H1 (cell line): ENCODE measurements around the gene GCSH. TPM values are rescaled to one million over a fixed set of nuclear protein-coding genes. Genes with fewer than 3 reads are reported as not detected.
A peak's percentile ranks its signal among the peaks of the same experiment; 100 is the strongest.

ENCODE experiments used
- CTCF ChIA-PET: fragments of 300-600 bp; sonication (Branson Sonifier 250); formaldehyde crosslinking; loops from one replicate; lab custom pipeline; 2021; ENCODE audit not compliant: partially characterized antibody; lab: Charles Lee
- POLR2A ChIA-PET: fragments of 300-600 bp; sonication (Branson Sonifier 250); formaldehyde crosslinking; loops from one replicate; lab custom pipeline; 2021; ENCODE audit warnings: inconsistent platforms; ENCODE audit not compliant: partially characterized antibody; lab: Charles Lee
- DNase-seq, 2 experiments: peaks; one replicate each; pipeline versions ENCODE4 v3.0.0 to v3.0.0-alpha.2; 2010 to 2022; ENCODE audit warnings: low spot score in 2 of 2, low read depth in 1 of 2, mixed read lengths in 1 of 2
- FAIRE-seq: peaks from 2 replicates; lab custom pipeline; 2011; peaks lifted over from hg19 to GRCh38; lab: Jason Lieb, UNC
- H2AFZ ChIP-seq: 2 replicates; pipeline ENCODE4 v1.8.1; 2012; ENCODE audit warnings: low read length, inconsistent platforms
- H2AK5ac ChIP-seq: 2 replicates; pipeline ENCODE4 v1.6.1; 2013; ENCODE audit warnings: low read depth, low read length
- H2BK120ac ChIP-seq: replicated peaks from 2 replicates; pipeline ENCODE3; 2013; ENCODE audit warnings: low read depth, low read length, inconsistent platforms
- H2BK12ac ChIP-seq: 2 replicates; pipeline ENCODE4 v1.6.1; 2013; ENCODE audit warnings: low read depth, low read length
- H2BK15ac ChIP-seq: 2 replicates; pipeline ENCODE4 v1.6.1; 2013; ENCODE audit warnings: low read length
- H2BK20ac ChIP-seq: 2 replicates; pipeline ENCODE4 v1.6.1; 2013; ENCODE audit warnings: low read length
- H2BK5ac ChIP-seq: 2 replicates; pipeline ENCODE4 v1.6.1; 2013; ENCODE audit warnings: low read depth, low read length
- H3K14ac ChIP-seq: 2 replicates; pipeline ENCODE4 v1.6.1; 2013; ENCODE audit warnings: inconsistent platforms; ENCODE audit not compliant: insufficient read length
- H3K18ac ChIP-seq: 2 replicates; pipeline ENCODE4 v1.6.1; 2013; ENCODE audit warnings: low read length; ENCODE audit errors: extremely low read depth
- H3K23ac ChIP-seq: 2 replicates; pipeline ENCODE4 v1.6.1; 2013; ENCODE audit warnings: inconsistent platforms; ENCODE audit not compliant: insufficient read length
- H3K23me2 ChIP-seq: 2 replicates; pipeline ENCODE4 v1.6.1; 2013; ENCODE audit warnings: low read depth, low read length
- H3K27ac ChIP-seq: 2 replicates; pipeline ENCODE4 v1.6.1; 2011; ENCODE audit warnings: low read depth, low read length, inconsistent platforms
- H3K27me3 ChIP-seq, 4 experiments: replicated peaks in 1 of 4; 1 replicate in 1 of 4; 2 replicates in 3 of 4; pipeline versions ENCODE4 v1.6.1 to v1.8.1; 2011 to 2013; ENCODE audit warnings: low read length in 3 of 4, mild to moderate bottlenecking in 3 of 4, inconsistent platforms in 2 of 4, mixed read lengths in 2 of 4, moderate library complexity in 1 of 4; ENCODE audit not compliant: control insufficient read depth in 3 of 4, insufficient read depth in 3 of 4; ENCODE audit errors: extremely low read depth in 1 of 4
- H3K36me3 ChIP-seq, 4 experiments: 2 replicates each; pipeline versions ENCODE4 v1.6.1 to v1.8.1; 2011 to 2013; ENCODE audit warnings: mild to moderate bottlenecking in 4 of 4, low read length in 3 of 4, moderate library complexity in 2 of 4, control low read depth in 1 of 4, inconsistent platforms in 1 of 4; ENCODE audit not compliant: insufficient read depth in 4 of 4, control insufficient read depth in 2 of 4
- H3K4ac ChIP-seq: replicated peaks from 2 replicates; pipeline ENCODE3; 2013; ENCODE audit warnings: low read length, low read depth, mixed read lengths, inconsistent platforms; ENCODE audit not compliant: insufficient read length
- H3K4me1 ChIP-seq, 4 experiments: replicated peaks in 1 of 4; 1 replicate in 1 of 4; 2 replicates in 3 of 4; pipeline versions ENCODE4 v1.6.1 to v1.8.1; 2011 to 2013; ENCODE audit warnings: low read length in 3 of 4, inconsistent platforms in 2 of 4, mixed read lengths in 1 of 4; ENCODE audit not compliant: insufficient read depth in 4 of 4, control insufficient read depth in 3 of 4
- H3K4me2 ChIP-seq, 2 experiments: 2 replicates each; pipeline versions ENCODE4 v1.6.1 to v1.8.1; 2011 to 2013; ENCODE audit warnings: low read depth in 2 of 2, low read length in 2 of 2, control low read depth in 1 of 2, inconsistent platforms in 1 of 2, mild to moderate bottlenecking in 1 of 2; ENCODE audit not compliant: insufficient read depth in 1 of 2
- H3K4me3 ChIP-seq, 4 experiments: fragments of 200-600, 300-600 bp in 1 of 4; sonication (generic), shearing (Covaris generic), sonication (Bioruptor Twin) in 1 of 4; 2 replicates each; pipeline versions ENCODE4 v1.5.1 to v1.8.1; 2011 to 2016; ENCODE audit warnings: low read length in 4 of 4, low read depth in 3 of 4, control low read depth in 2 of 4, inconsistent platforms in 2 of 4, mild to moderate bottlenecking in 2 of 4, mixed read lengths in 1 of 4, moderate library complexity in 1 of 4; ENCODE audit not compliant: insufficient read depth in 2 of 4; ENCODE audit errors: extremely low read depth in 1 of 4
- H3K56ac ChIP-seq: replicated peaks from 2 replicates; pipeline ENCODE3; 2013; ENCODE audit warnings: low read depth, mild to moderate bottlenecking, mixed read lengths, low read length, inconsistent platforms; ENCODE audit not compliant: insufficient read length
- H3K79me1 ChIP-seq: 2 replicates; pipeline ENCODE4 v1.6.1; 2013; ENCODE audit warnings: low read depth, low read length, control low read depth
- H3K79me2 ChIP-seq, 2 experiments: 2 replicates each; pipeline versions ENCODE4 v1.6.1 to v1.8.1; 2012 to 2013; ENCODE audit warnings: low read length in 2 of 2, mild to moderate bottlenecking in 2 of 2, inconsistent platforms in 1 of 2; ENCODE audit not compliant: insufficient read depth in 2 of 2, control insufficient read depth in 1 of 2
- H3K9ac ChIP-seq, 4 experiments: replicated peaks in 1 of 4; 1 replicate in 1 of 4; 2 replicates in 3 of 4; pipeline versions ENCODE4 v1.6.1 to v1.8.1; 2011 to 2013; ENCODE audit warnings: low read depth in 3 of 4, low read length in 3 of 4, control low read depth in 2 of 4, mild to moderate bottlenecking in 2 of 4, moderate library complexity in 2 of 4, inconsistent platforms in 1 of 4; ENCODE audit errors: extremely low read depth in 1 of 4
- H3K9me3 ChIP-seq, 2 experiments: 2 replicates each; pipeline versions ENCODE4 v1.6.1 to v1.8.1; 2012 to 2013; ENCODE audit warnings: mild to moderate bottlenecking in 2 of 2, moderate library complexity in 2 of 2, control low read depth in 1 of 2, inconsistent platforms in 1 of 2, low read depth in 1 of 2, low read length in 1 of 2, mixed read lengths in 1 of 2; ENCODE audit not compliant: insufficient read depth in 2 of 2
- H4K20me1 ChIP-seq, 2 experiments: replicated peaks in 1 of 2; 2 replicates each; pipeline versions ENCODE3 to v1.8.1; 2011 to 2013; ENCODE audit warnings: inconsistent platforms in 2 of 2, low read length in 2 of 2, mild to moderate bottlenecking in 1 of 2; ENCODE audit not compliant: insufficient read depth in 2 of 2, control insufficient read depth in 1 of 2
- H4K5ac ChIP-seq: 2 replicates; pipeline ENCODE4 v1.6.1; 2013; ENCODE audit warnings: low read length, low read depth, mixed read lengths, inconsistent platforms; ENCODE audit not compliant: insufficient read length
- H4K8ac ChIP-seq: 2 replicates; pipeline ENCODE4 v1.8.0; 2013; ENCODE audit warnings: mild to moderate bottlenecking, moderate library complexity, low read length, inconsistent platforms; ENCODE audit not compliant: insufficient read depth; ENCODE audit errors: extremely low read depth
- H4K91ac ChIP-seq: replicated peaks from 2 replicates; pipeline ENCODE3; 2013; ENCODE audit warnings: low read length, mixed read lengths, inconsistent platforms; ENCODE audit not compliant: insufficient read length
- BACH1 ChIP-seq: IDR thresholded peaks from 2 replicates; pipeline ENCODE4 v1.6.1; 2012; ENCODE audit warnings: low read length, improper control_type of control experiment
- CBX8 ChIP-seq: fragments of 300-800, 300-1000 bp; sonication (generic); IDR thresholded peaks from 2 replicates; pipeline ENCODE4 v1.7.1; 2016; ENCODE audit warnings: low read depth, low read length, borderline replicate concordance
- CEBPB ChIP-seq: IDR thresholded peaks from 2 replicates; pipeline ENCODE4 v1.6.1; 2012; ENCODE audit warnings: low read depth, low read length
- CHD1 ChIP-seq: IDR thresholded peaks from 2 replicates; pipeline ENCODE4 v1.6.1; 2012; ENCODE audit warnings: low read depth, low read length, improper control_type of control experiment
- FOSL1 ChIP-seq: IDR thresholded peaks from 2 replicates; pipeline ENCODE4 v1.6.1; 2011; ENCODE audit warnings: mild to moderate bottlenecking, low read depth, low read length, moderate library complexity; ENCODE audit not compliant: insufficient read depth
- GTF2F1 ChIP-seq: IDR thresholded peaks from 2 replicates; pipeline ENCODE4 v1.6.1; 2012; ENCODE audit warnings: low read depth, low read length, improper control_type of control experiment, borderline replicate concordance
- JUN ChIP-seq: IDR thresholded peaks from 2 replicates; pipeline ENCODE4 v1.6.1; 2011; ENCODE audit warnings: low read depth, mild to moderate bottlenecking, improper control_type of control experiment, low read length
- MAFK ChIP-seq: IDR thresholded peaks from 2 replicates; pipeline ENCODE4 v1.6.1; 2012; ENCODE audit warnings: low read depth, mild to moderate bottlenecking, improper control_type of control experiment, low read length
- PHF8 ChIP-seq: fragments of 200-600 bp; sonication (generic); conservative IDR thresholded peaks from 2 replicates; pipeline ENCODE4 v1.7.1; 2012; ENCODE audit warnings: low read depth, mild to moderate bottlenecking, inconsistent platforms, low read length, moderate library complexity
- POLR2A ChIP-seq, 2 experiments: IDR thresholded peaks; 1 replicate in 1 of 2; 2 replicates in 1 of 2; pipeline ENCODE4 v1.6.1; 2011; ENCODE audit warnings: low read depth in 2 of 2, low read length in 2 of 2, mild to moderate bottlenecking in 2 of 2; ENCODE audit errors: control extremely low read depth in 1 of 2
- SIX5 ChIP-seq: IDR thresholded peaks from 2 replicates; pipeline ENCODE4 v1.6.1; 2011; ENCODE audit warnings: mild to moderate bottlenecking, low read depth, low read length
- TBP ChIP-seq: IDR thresholded peaks from 2 replicates; pipeline ENCODE4 v1.6.1; 2011; ENCODE audit warnings: low read depth, low read length, improper control_type of control experiment
- ZNF274 ChIP-seq: IDR thresholded peaks from 2 replicates; pipeline ENCODE4 v1.7.0; 2012; ENCODE audit warnings: low read length, borderline replicate concordance; ENCODE audit errors: extremely low read depth
- WGBS, 2 experiments: shearing (Covaris generic) in 1 of 2; methylation state at CpG; one replicate each; pipeline versions ENCODE4 v1.1.6 to v1.1.7; 2013 to 2015; ENCODE audit warnings: low lambda C conversion rate in 2 of 2, mixed read lengths in 2 of 2, inconsistent platforms in 1 of 2, low coverage in 1 of 2, missing lambda C conversion rate in 1 of 2; ENCODE audit not compliant: insufficient replicate concordance in 2 of 2, insufficient coverage in 1 of 2, insufficient read length in 1 of 2; ENCODE audit errors: extremely low coverage in 1 of 2, missing lambda C conversion rate in 1 of 2; 5-methylcytosine and 5-hydroxymethylcytosine counted together
- polyA plus RNA-seq, 7 experiments: library from polyadenylated mRNA; depleted of rRNA in 3 of 7; stranded (reverse) in 5 of 7; unstranded in 2 of 7; fragments of >200 nt in 5 of 7; fragments of 200-250 nt in 2 of 7; gene quantifications; 1 replicate in 5 of 7; 2 replicates in 1 of 7; 4 replicates in 1 of 7; pipeline versions ENCODE4 v1.2.1 to v1.2.3, GENCODE V29; 2011 to 2013; ENCODE audit warnings: missing spikeins in 2 of 7, mixed read lengths in 2 of 7
- total RNA-seq: library from RNA; stranded (reverse); fragmentation: NEBNext Ultra II Directional; extraction: Animal tissue kit (Norgen Biotek cat#: 25700); gene quantifications from 2 replicates; pipeline ENCODE4 v1.2.1, GENCODE V29; 2021

The GCSH gene
- total and polyA plus RNA-seq, 2 of the 8 experiments (the other 6 are each of a cell fraction or from before 2014, with no cell fraction given), result 28.2 to 108 TPM

- Histone ChIP-seq H3K56ac (no peak overlapping the region), H2BK5ac (no peak overlapping the region), H2AFZ (0 out of 2 replicates have a peak overlapping the region, but pooled peaks have one; percentile 26), H2AK5ac (no peak overlapping the region), H2BK15ac (no peak overlapping the region), H2BK12ac (no peak overlapping the region), H3K4me2 (no peak overlapping the region), H3K4me1 (peaks cover 0 to 3% (median 1%) of the 10 kb centered on the region in 4 experiments; a peak in 3 of 7 replicates), H3K9ac (no peak overlapping the region), H4K8ac (no peak overlapping the region), H4K91ac (no peak overlapping the region), H3K23ac (no peak overlapping the region), H4K5ac (no peak overlapping the region), H3K14ac (no peak overlapping the region), H3K4ac (no peak overlapping the region), H2BK20ac (no peak overlapping the region), H3K27ac (no peak overlapping the region), H3K9me3 (no peaks in the 10 kb centered on the region), H3K23me2 (no peaks in the 10 kb centered on the region), H3K18ac (no peak overlapping the region), H2BK120ac (no peak overlapping the region), H3K36me3 (no peaks in the 10 kb centered on the region), H3K4me3 (no peak overlapping the region), H3K27me3 (no peaks in the 10 kb centered on the region), H4K20me1 (no peaks in the 10 kb centered on the region), H3K79me1 (no peaks in the 10 kb centered on the region), H3K79me2 (no peaks in the 10 kb centered on the region)
- no peak for FAIRE-seq
- no peak for DNase-seq
- POLR2A ChIA-PET, result interaction anchor here (0.7 to 1.1 kb wide), 2 partner anchors 11 to 13 kb away, joined by 3 read pairs; no protein-coding TSS in a partner anchor
- 75% methylated on average over 12 of the region's 12 CpGs; no CpG with 5 or more reads in 1 of the 2 experiments for WGBS, 2 experiments
- CTCF ChIA-PET, result interaction anchor here (1.0 to 1.9 kb wide), 3 partner anchors 9 to 68 kb away, joined by 4 to 6 read pairs (median 6); no protein-coding TSS in a partner anchor
- TF ChIP-seq SIX5 (no peak), CEBPB (no peak), JUN (no peak), FOSL1 (no peak), GTF2F1 (no peak), TBP (no peak), ZNF274 (no peak), MAFK (no peak), POLR2A (IDR thresholded peaks at IDR 0.05; ENCODE audit: control extremely low read depth in 1 of 2, low read depth in 2 of 2, low read length in 2 of 2) (no peak), CHD1 (no peak), CBX8 (no peak), PHF8 (no peak), BACH1 (no peak)
These were observed 40.5 kb upstream of the GCSH start for GRCh38 chr16:81136390-81137335.
